TTC549 (cell line): ENCODE data around the gene VAC14.
"Not testable (repeated sequence)": the region's sequence is repeated elsewhere in the genome, so short reads cannot be mapped to it uniquely, and the experiment has no call there.

Experiments
- FAIRE-seq: peaks from 2 replicates; lab custom pipeline; 2012; peaks lifted over from hg19 to GRCh38; lab: Jason Lieb, UNC

Gene VAC14

GRCh38 chr16:70742967-70743366 is 58.0 kb downstream of the VAC14 start:
- FAIRE-seq, result not testable (repeated sequence)

- FAIRE-seq, result no peak
These were observed 59.2 kb downstream of the VAC14 start for GRCh38 chr16:70741783-70742125.

- no peak for FAIRE-seq
These were observed 59.8 kb downstream of the VAC14 start for GRCh38 chr16:70740914-70741782.

- no peak for FAIRE-seq
These were observed 60.6 kb downstream of the VAC14 start for GRCh38 chr16:70740174-70740913.

GRCh38 chr16:70739389-70739788 is 61.6 kb downstream of the VAC14 start:
- no peak for FAIRE-seq

- no peak for FAIRE-seq
These were observed 62.6 kb downstream of the VAC14 start for GRCh38 chr16:70738083-70738977.

GRCh38 chr16:70737377-70738082 is 63.4 kb downstream of the VAC14 start:
- FAIRE-seq, result no peak

GRCh38 chr16:70736465-70737376 is 64.2 kb downstream of the VAC14 start:
- no peak for FAIRE-seq

GRCh38 chr16:70735141-70735979 is 65.6 kb downstream of the VAC14 start:
- FAIRE-seq, result no peak

- FAIRE-seq, result no peak
These were observed 66.3 kb downstream of the VAC14 start for GRCh38 chr16:70734522-70735095.

- FAIRE-seq, result no peak
These were observed 70.0 kb downstream of the VAC14 start for GRCh38 chr16:70730944-70731343.

GRCh38 chr16:70730031-70730430 is 70.9 kb downstream of the VAC14 start:
- FAIRE-seq, result no peak

- no peak for FAIRE-seq
These were observed 71.7 kb downstream of the VAC14 start for GRCh38 chr16:70729292-70729691.

GRCh38 chr16:70728150-70728549 is 72.8 kb downstream of the VAC14 start:
- FAIRE-seq, result no peak

- no peak for FAIRE-seq
These were observed 74.0 kb downstream of the VAC14 start for GRCh38 chr16:70726892-70727361.

- FAIRE-seq, result no peak
These were observed 74.8 kb downstream of the VAC14 start for GRCh38 chr16:70725912-70726828.

- FAIRE-seq, result no peak
These were observed 75.7 kb downstream of the VAC14 start for GRCh38 chr16:70725024-70725911.
